GM12873 (cell line): ENCODE results near the gene CBX8.

Experiments
- CTCF ChIP-seq: IDR thresholded peaks from 2 replicates; pipeline ENCODE4 v1.5.1; 2012; ENCODE audit warnings: low read depth, mild to moderate bottlenecking, moderate library complexity, low read length, control low read depth; ENCODE audit not compliant: insufficient read depth; ENCODE audit errors: missing control alignments

The CBX8 gene

DNA sequence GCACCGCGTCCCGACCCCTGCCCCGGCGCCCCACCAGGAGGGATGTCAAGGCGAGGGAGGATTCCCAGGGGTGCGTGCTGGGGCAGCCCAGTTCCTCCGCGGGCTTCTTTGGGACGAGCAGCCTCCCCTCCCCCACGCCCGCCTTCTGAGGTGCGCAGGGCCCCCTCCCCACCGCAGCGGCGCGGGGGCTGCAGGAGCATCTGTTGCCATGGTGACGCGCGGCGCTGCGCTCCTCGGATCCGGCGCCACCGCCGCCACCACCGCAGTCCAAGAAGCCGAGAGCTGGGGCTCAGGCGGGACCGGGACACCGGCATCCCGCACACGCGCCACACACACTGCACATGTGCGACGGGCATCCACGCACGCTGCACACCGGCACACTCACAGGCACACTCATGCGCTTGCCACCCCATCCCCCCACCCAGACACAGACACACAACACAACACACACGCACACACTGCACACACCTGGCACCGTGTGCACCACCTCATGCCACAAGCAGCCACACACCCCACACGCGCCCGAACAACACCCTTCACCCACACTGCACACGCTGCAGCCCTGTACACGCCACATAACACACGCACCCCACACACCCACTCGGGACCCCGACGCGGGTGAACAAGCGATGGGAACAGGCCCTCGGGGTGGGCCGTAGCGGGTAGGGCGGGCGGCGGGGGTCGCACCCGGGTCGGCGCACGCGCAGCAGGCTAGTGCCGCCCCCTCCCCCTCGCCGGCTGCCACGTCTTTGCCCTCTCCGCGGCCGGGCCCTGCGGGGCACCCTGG is 49.2 kb downstream of the CBX8 start:
- no peak for TF ChIP-seq CTCF

DNA sequence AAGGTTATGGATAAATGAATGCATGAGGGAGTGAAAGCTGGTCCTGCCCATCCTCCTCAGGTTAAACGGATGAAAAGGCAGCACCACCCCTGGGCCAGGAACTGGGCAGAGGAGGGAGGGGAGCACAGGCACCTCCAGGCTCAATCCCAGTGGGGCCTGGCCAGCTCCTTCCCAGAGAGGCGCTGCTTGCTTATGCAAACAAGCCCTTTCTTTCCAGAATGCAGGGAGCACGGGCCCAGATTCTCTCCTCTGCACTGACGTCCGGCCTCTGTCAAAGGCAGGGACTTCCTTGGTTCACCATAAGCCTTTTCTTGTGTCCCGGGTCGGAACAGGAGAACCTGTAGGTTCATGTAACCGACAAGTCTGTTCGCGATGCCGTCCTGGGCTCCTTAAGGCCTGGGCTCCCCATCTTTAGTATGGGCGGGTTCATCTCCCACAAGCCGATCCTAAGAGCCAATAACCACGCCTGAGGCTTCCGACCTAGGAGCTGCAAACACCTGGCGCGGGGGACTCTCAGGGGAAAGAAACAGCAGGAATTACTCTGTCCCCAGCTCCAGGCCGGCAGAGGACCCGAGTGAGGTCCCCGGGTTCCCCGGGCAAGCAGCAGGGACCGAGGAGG is 49.9 kb downstream of the CBX8 start:
- TF ChIP-seq CTCF: no peak

GRCh38 chr17:79745641-79746105 is 51.2 kb downstream of the CBX8 start:
- no peak for TF ChIP-seq CTCF

DNA sequence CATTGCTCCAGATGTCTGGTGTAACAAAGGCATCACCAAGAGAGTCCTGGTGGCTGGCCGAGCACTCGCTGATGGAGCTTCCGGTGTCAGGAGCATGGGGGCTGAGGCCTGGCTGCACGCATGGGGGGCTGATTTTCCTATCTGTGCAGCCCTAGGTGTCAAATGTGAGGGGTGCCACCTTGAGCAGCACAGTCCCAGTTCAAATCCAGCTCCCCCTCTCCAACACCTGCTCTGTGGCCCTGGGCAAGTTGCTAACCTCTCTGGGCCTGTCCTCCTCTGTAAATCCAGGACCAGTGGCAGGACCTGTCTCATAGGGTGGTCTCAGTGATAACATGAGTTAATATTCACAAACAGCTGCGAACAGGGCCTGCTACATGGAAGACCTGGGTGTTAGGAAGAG is 53.3 kb downstream of the CBX8 start:
- no peak for TF ChIP-seq CTCF

DNA sequence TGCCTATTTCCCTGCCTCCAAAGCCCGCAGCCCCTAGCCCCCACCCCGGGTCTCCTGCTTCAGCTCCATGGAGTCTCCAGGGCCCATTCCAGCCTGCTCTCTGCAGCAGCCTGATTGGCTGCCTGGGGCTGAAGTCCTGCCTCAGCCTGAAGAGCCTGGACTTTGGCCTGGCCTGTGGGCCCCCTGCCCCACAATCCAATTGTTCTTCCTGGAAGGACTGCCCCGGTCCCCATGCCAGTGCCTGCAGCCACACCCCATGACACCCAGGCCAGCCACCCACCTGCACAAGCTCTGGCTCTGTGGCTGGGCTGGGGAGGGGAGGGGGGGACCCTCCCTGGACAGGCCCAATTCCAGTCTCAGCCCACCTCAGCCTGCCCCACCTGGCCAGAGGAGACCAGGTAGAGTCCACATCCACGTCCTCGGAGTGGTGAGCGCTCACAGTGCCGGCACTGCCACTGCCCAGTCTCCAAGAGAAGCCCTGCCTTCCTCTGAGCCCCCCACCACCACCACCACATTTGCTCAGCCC is 53.9 kb downstream of the CBX8 start:
- TF ChIP-seq CTCF: no peak

- no peak for TF ChIP-seq CTCF
These were observed 54.3 kb downstream of the CBX8 start for GRCh38 chr17:79742589-79742918.
